SU-DHL-6 (cell line): ENCODE measurements around the gene HRH2.

Experiments used
- H2AFZ ChIP-seq: fragments of 200-600 bp; sonication (generic); 2 replicates; pipeline ENCODE4 v1.6.1; 2014; ENCODE audit warnings: low read depth, mild to moderate bottlenecking, moderate library complexity, mixed read lengths, antibody characterized with exemption, low read length; ENCODE audit not compliant: severe bottlenecking
- H3F3A ChIP-seq: fragments of 200-600 bp; shearing (Covaris generic); 2 replicates; pipeline ENCODE4 v1.6.0; 2016; ENCODE audit warnings: antibody characterized with exemption, mild to moderate bottlenecking; ENCODE audit not compliant: insufficient read depth
- H3K27ac ChIP-seq: fragments of 200-600 bp; sonication (generic); 2 replicates; pipeline ENCODE4 v1.5.1; 2016; ENCODE audit warnings: low read depth, mild to moderate bottlenecking, low read length, moderate library complexity, mixed read lengths
- H3K27me3 ChIP-seq: fragments of 200-600 bp; sonication (generic), shearing (Covaris generic); 2 replicates; pipeline ENCODE4 v1.6.0; 2014; ENCODE audit warnings: mild to moderate bottlenecking, low read length
- H3K36me3 ChIP-seq: fragments of 200-600 bp; sonication (generic); 2 replicates; pipeline ENCODE4 v1.6.1; 2014; ENCODE audit warnings: mild to moderate bottlenecking, low read length, mixed read lengths
- H3K4me2 ChIP-seq: fragments of 300-600, 200-600 bp; shearing (Covaris generic), sonication (generic); 2 replicates; pipeline ENCODE4 v1.6.0; 2014; ENCODE audit warnings: low read length, low read depth, mild to moderate bottlenecking; ENCODE audit not compliant: poor library complexity, severe bottlenecking
- H3K4me3 ChIP-seq: fragments of 200-600 bp; sonication (generic); 2 replicates; pipeline ENCODE4 v1.5.1; 2014; ENCODE audit warnings: antibody characterized with exemption, low read length, mild to moderate bottlenecking, mixed read lengths; ENCODE audit not compliant: insufficient read depth, poor library complexity, severe bottlenecking
- H3K79me2 ChIP-seq: fragments of 200-600 bp; sonication (generic); 2 replicates; pipeline ENCODE4 v1.6.1; 2014; ENCODE audit warnings: mild to moderate bottlenecking, low read length, moderate library complexity; ENCODE audit not compliant: insufficient read depth
- H3K9ac ChIP-seq: fragments of 200-600 bp; sonication (generic); 2 replicates; pipeline ENCODE4 v1.7.0; 2014; ENCODE audit warnings: mild to moderate bottlenecking, low read length
- H3K9me2 ChIP-seq: fragments of 200-600 bp; sonication (generic); replicated peaks from 2 replicates; pipeline ENCODE4 v1.6.1; 2014; ENCODE audit warnings: low read length; ENCODE audit not compliant: insufficient read depth
- H3K9me3 ChIP-seq: fragments of 200-600 bp; sonication (generic); 2 replicates; pipeline ENCODE4 v1.6.1; 2014; ENCODE audit warnings: low read length, mixed read lengths; ENCODE audit not compliant: insufficient read depth
- H4K20me1 ChIP-seq: fragments of 200-600 bp; sonication (generic); 2 replicates; pipeline ENCODE4 v1.6.1; 2014; ENCODE audit warnings: low read depth, mild to moderate bottlenecking, antibody characterized with exemption, low read length, moderate library complexity, mixed read lengths
- EZH2phosphoT487 ChIP-seq: fragments of 200-600 bp; sonication (generic), shearing (Covaris generic); conservative IDR thresholded peaks from 2 replicates; pipeline ENCODE4 v1.6.1; 2018; ENCODE audit warnings: mild to moderate bottlenecking, antibody characterized with exemption, low read length, moderate library complexity, mixed read lengths
- TF ChIP-seq, protein P1 (sequence below): fragments of 200-600 bp; sonication (generic); IDR thresholded peaks from one replicate; pipeline ENCODE4 v1.5.1; 2017; ENCODE audit warnings: antibody characterized with exemption, mild to moderate bottlenecking, low read length, moderate library complexity; ENCODE audit not compliant: insufficient read depth, poor library complexity, severe bottlenecking

Gene HRH2

DNA sequence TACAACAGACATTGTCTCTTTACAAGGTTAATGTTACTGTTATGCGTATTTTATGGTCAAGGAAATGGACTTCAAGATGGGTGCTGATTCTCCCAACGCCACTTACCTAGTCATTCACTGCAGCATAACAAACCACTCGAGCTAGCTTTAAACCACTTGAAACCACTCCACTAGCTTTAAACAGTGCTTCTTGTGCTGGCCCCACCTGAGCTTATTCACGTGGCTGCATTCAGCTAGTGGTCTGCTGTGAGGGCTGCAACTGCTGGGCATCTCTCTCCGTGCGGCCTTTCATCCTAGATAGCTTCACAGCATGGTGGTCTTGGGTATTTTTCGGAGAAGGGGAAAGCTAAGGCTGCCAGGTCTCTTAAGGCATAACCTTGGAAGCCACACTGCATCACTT lies 3.5 kb upstream of the HRH2 start:
- no peak overlapping the region for H3K9ac ChIP-seq
- no peak overlapping the region for H3K27ac ChIP-seq
- TF ChIP-seq, protein P1, sequence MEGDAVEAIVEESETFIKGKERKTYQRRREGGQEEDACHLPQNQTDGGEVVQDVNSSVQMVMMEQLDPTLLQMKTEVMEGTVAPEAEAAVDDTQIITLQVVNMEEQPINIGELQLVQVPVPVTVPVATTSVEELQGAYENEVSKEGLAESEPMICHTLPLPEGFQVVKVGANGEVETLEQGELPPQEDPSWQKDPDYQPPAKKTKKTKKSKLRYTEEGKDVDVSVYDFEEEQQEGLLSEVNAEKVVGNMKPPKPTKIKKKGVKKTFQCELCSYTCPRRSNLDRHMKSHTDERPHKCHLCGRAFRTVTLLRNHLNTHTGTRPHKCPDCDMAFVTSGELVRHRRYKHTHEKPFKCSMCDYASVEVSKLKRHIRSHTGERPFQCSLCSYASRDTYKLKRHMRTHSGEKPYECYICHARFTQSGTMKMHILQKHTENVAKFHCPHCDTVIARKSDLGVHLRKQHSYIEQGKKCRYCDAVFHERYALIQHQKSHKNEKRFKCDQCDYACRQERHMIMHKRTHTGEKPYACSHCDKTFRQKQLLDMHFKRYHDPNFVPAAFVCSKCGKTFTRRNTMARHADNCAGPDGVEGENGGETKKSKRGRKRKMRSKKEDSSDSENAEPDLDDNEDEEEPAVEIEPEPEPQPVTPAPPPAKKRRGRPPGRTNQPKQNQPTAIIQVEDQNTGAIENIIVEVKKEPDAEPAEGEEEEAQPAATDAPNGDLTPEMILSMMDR: no peak
- no peak for TF ChIP-seq EZH2phosphoT487
- H3K9me2 ChIP-seq: no peaks in the 10 kb centered on the region
- H3K9me3 ChIP-seq: no peaks in the 10 kb centered on the region
- no peaks in the 10 kb centered on the region for H3K36me3 ChIP-seq
- no peak overlapping the region for H2AFZ ChIP-seq
- H3K27me3 ChIP-seq: no peaks in the 10 kb centered on the region
- no peak overlapping the region for H3K4me3 ChIP-seq
- H3K79me2 ChIP-seq: no peaks in the 10 kb centered on the region
- no peak overlapping the region for H3K4me2 ChIP-seq
- H3F3A ChIP-seq: no peaks in the 10 kb centered on the region
- H4K20me1 ChIP-seq: no peaks in the 10 kb centered on the region

DNA sequence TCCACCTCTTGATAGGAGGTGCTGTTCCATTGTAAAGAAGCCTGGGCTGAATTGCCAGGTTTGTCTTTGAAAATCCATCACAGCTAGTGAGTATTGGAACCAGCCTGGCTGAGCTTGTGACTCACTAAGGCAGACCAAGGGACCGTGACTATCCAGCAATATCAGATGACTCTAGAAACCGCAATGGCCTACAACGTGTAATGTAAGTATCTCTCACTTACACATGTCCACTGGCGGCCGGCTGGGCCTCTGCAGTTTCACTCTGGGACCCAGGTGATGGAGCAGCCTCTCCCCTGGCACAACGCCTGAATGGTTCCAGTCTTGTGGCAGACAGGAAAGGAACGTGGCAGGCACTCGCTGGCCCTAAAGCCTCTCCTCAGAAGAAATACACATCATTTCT lies 3.1 kb upstream of the HRH2 start:
- TF ChIP-seq, protein P1: no peak
- no peak for TF ChIP-seq EZH2phosphoT487
- Histone ChIP-seq H3F3A (no peaks in the 10 kb centered on the region), H3K4me3 (no peak overlapping the region)

DNA sequence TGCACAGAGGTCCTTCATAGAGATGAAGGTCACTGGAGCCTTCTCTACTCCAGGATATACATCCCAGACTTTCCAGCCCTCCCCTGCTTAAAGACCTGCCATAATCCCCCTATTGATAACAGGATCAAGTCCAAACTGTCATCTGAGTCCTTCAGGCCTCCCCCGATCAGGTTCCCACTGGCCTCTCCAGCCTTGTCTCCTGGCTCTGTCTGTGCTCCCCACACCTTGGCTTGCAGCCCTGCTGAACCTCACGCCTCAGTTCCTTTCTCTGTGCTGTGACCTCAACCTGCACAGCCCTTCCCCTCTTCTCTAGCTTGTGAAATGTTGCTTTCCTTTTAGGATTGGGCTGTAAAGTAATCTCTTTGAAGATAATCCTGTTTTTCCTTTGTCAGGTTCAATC lies 2.5 kb upstream of the HRH2 start:
- Histone ChIP-seq H3K4me2 (no peak overlapping the region), H3F3A (no peaks in the 10 kb centered on the region)

More for the DNA sequence above, 3.1 kb upstream of the HRH2 start:
- no peak overlapping the region for H2AFZ ChIP-seq
- no peaks in the 10 kb centered on the region for H3K9me3 ChIP-seq
- H3K9me2 ChIP-seq: no peaks in the 10 kb centered on the region
- no peaks in the 10 kb centered on the region for H4K20me1 ChIP-seq
- H3K27me3 ChIP-seq: no peaks in the 10 kb centered on the region
- no peak overlapping the region for H3K4me2 ChIP-seq
- H3K36me3 ChIP-seq: no peaks in the 10 kb centered on the region
- no peak overlapping the region for H3K27ac ChIP-seq
- H3K9ac ChIP-seq: no peak overlapping the region
- H3K79me2 ChIP-seq: no peaks in the 10 kb centered on the region

More for the DNA sequence above, 2.5 kb upstream of the HRH2 start:
- Histone ChIP-seq H3K9me2 (no peaks in the 10 kb centered on the region), H3K27me3 (no peaks in the 10 kb centered on the region), H3K27ac (no peak overlapping the region), H3K79me2 (no peaks in the 10 kb centered on the region), H3K9me3 (no peaks in the 10 kb centered on the region), H4K20me1 (no peaks in the 10 kb centered on the region), H2AFZ (no peak overlapping the region), H3K9ac (no peak overlapping the region), H3K4me3 (no peak overlapping the region), H3K36me3 (no peaks in the 10 kb centered on the region)
- TF ChIP-seq EZH2phosphoT487: no peak
- TF ChIP-seq, protein P1: no peak
